GM23338 (cell line): ENCODE measurements around the gene DEXI. TPM values are rescaled to one million over a fixed set of nuclear protein-coding genes. Genes with fewer than 3 reads are reported as not detected.
A peak's percentile ranks its signal among the peaks of the same experiment; 100 is the strongest.

Source experiments
- ATAC-seq: fragments of 200-7000 bp; cut with Tn5 transposase; 3 replicates; pipeline ENCODE4 v1.9.1; 2020
- DNase-seq: peaks from one replicate; pipeline ENCODE4 v3.0.0-alpha.2; 2015; ENCODE audit warnings: low spot score
- H2AFZ ChIP-seq: fragments of 200-600 bp; sonication (generic); 2 replicates; pipeline ENCODE4 v1.8.0; 2016; ENCODE audit warnings: antibody characterized with exemption, mild to moderate bottlenecking, moderate library complexity
- H3F3A ChIP-seq: fragments of 200-600 bp; sonication (generic); replicated peaks from 2 replicates; pipeline ENCODE4 v1.8.0; 2017; ENCODE audit warnings: antibody characterized with exemption, mixed run types, low read depth
- H3K27ac ChIP-seq: fragments of 200-600 bp; sonication (generic); 2 replicates; pipeline ENCODE4 v1.6.1; 2016; ENCODE audit warnings: low read depth
- H3K27me3 ChIP-seq: fragments of 200-600 bp; sonication (generic); 2 replicates; pipeline ENCODE4 v1.8.0; 2016; ENCODE audit warnings: mild to moderate bottlenecking, mixed run types, moderate library complexity; ENCODE audit not compliant: insufficient read depth
- H3K36me3 ChIP-seq: fragments of 200-600 bp; sonication (generic); 2 replicates; pipeline ENCODE4 v1.8.0; 2016; ENCODE audit warnings: mild to moderate bottlenecking; ENCODE audit not compliant: insufficient read depth
- H3K4me1 ChIP-seq: fragments of 200-600 bp; sonication (generic); 2 replicates; pipeline ENCODE4 v1.8.0; 2016; ENCODE audit warnings: mild to moderate bottlenecking, moderate library complexity; ENCODE audit not compliant: insufficient read depth
- H3K4me2 ChIP-seq: fragments of 200-600 bp; sonication (generic); 2 replicates; pipeline ENCODE4 v1.7.1; 2017; ENCODE audit warnings: mixed run types
- H3K4me3 ChIP-seq: fragments of 200-600 bp; sonication (generic); 2 replicates; pipeline ENCODE4 v1.6.1; 2016; ENCODE audit warnings: mixed run types
- H3K79me2 ChIP-seq: fragments of 200-600 bp; sonication (generic); replicated peaks from 2 replicates; pipeline ENCODE4 v1.8.0; 2017; ENCODE audit warnings: mild to moderate bottlenecking; ENCODE audit not compliant: insufficient read depth
- H3K9me2 ChIP-seq: fragments of 200-600 bp; sonication (generic); 2 replicates; pipeline ENCODE4 v1.8.0; 2017; ENCODE audit not compliant: insufficient read depth
- H4K20me1 ChIP-seq: fragments of 200-600 bp; sonication (generic); replicated peaks from 2 replicates; pipeline ENCODE4 v1.8.0; 2017; ENCODE audit warnings: mild to moderate bottlenecking; ENCODE audit not compliant: insufficient read depth
- H3K27ac Mint-ChIP-seq: 2 replicates; pipeline ENCODE4 v1.8.0; 2020; ENCODE audit warnings: inconsistent platforms, mild to moderate bottlenecking, moderate library complexity, mixed read lengths
- H3K27me3 Mint-ChIP-seq: 3 replicates; pipeline ENCODE4 v1.8.0; 2022; ENCODE audit warnings: low read depth, mild to moderate bottlenecking, moderate library complexity, mixed read lengths, inconsistent platforms; ENCODE audit not compliant: insufficient read depth, poor library complexity
- H3K36me3 Mint-ChIP-seq: 3 replicates; pipeline ENCODE4 v1.8.0; 2021; ENCODE audit warnings: low read depth, mild to moderate bottlenecking, inconsistent platforms, moderate library complexity, mixed read lengths
- H3K4me1 Mint-ChIP-seq: 3 replicates; pipeline ENCODE4 v1.8.0; 2020; ENCODE audit warnings: mild to moderate bottlenecking, inconsistent platforms, mixed read lengths
- H3K4me3 Mint-ChIP-seq: 3 replicates; pipeline ENCODE4 v1.8.0; 2021; ENCODE audit warnings: moderate library complexity, mild to moderate bottlenecking, inconsistent platforms, mixed read lengths
- H3K9me3 Mint-ChIP-seq: 3 replicates; pipeline ENCODE4 v1.8.0; 2020; ENCODE audit warnings: moderate library complexity, mild to moderate bottlenecking, inconsistent platforms, mixed read lengths
- CREB1 ChIP-seq: fragments of 250-450 bp; sonication (Bioruptor Pico); IDR thresholded peaks from 2 replicates; pipeline ENCODE4 v1.5.0; 2020; ENCODE audit warnings: low read depth, mild to moderate bottlenecking, moderate library complexity
- CTCF ChIP-seq, 2 experiments: fragments of 200-600 bp in 1 of 2; sonication (generic) in 1 of 2; conservative IDR thresholded peaks; 2 replicates each; pipeline versions ENCODE4 v1.5.1 to v1.6.1; 2016 to 2017; ENCODE audit warnings: antibody characterized with exemption in 2 of 2, low read depth in 2 of 2, mild to moderate bottlenecking in 2 of 2, moderate library complexity in 1 of 2
- ETS1 ChIP-seq: IDR thresholded peaks from 2 replicates; pipeline ENCODE4 v1.6.1; 2016; ENCODE audit warnings: antibody characterized with exemption
- EZH2 ChIP-seq: fragments of 200-600 bp; sonication (generic); IDR thresholded peaks from one replicate; pipeline ENCODE4 v1.8.0; 2017; ENCODE audit warnings: antibody characterized with exemption, mild to moderate bottlenecking, low read depth; ENCODE audit not compliant: unreplicated experiment
- EZH2phosphoT487 ChIP-seq: fragments of 200-600 bp; sonication (generic); IDR thresholded peaks from one replicate; pipeline ENCODE4 v1.8.1; 2018; ENCODE audit warnings: antibody characterized with exemption; ENCODE audit not compliant: unreplicated experiment
- JUNB ChIP-seq: IDR thresholded peaks from one replicate; pipeline ENCODE4 v1.6.1; 2016; ENCODE audit warnings: antibody characterized with exemption; ENCODE audit not compliant: unreplicated experiment
- NANOG ChIP-seq: IDR thresholded peaks from 2 replicates; pipeline ENCODE4 v1.6.1; 2016; ENCODE audit warnings: antibody characterized with exemption, borderline replicate concordance
- POLR2AphosphoS5 ChIP-seq: IDR thresholded peaks from 2 replicates; pipeline ENCODE4 v1.6.1; 2016; ENCODE audit warnings: antibody characterized with exemption, low read depth
- REST ChIP-seq: IDR thresholded peaks from one replicate; pipeline ENCODE4 v1.6.1; 2018; ENCODE audit warnings: antibody characterized with exemption; ENCODE audit not compliant: unreplicated experiment
- STAT1 ChIP-seq: IDR thresholded peaks from one replicate; pipeline ENCODE4 v1.6.1; 2016; ENCODE audit warnings: antibody characterized with exemption; ENCODE audit not compliant: unreplicated experiment
- ZNF114 ChIP-seq: fragments of 250-450 bp; sonication (Bioruptor Pico); IDR thresholded peaks from 2 replicates; pipeline ENCODE4 v1.5.0; 2020; ENCODE audit warnings: mild to moderate bottlenecking, moderate library complexity
- ZNF331 ChIP-seq: fragments of 250-450 bp; sonication (Bioruptor Pico); IDR thresholded peaks from 2 replicates; pipeline ENCODE4 v1.5.0; 2020; ENCODE audit warnings: low read depth, mild to moderate bottlenecking, moderate library complexity
- ZNF462 ChIP-seq: fragments of 250-450 bp; sonication (Bioruptor Pico); IDR thresholded peaks from 2 replicates; pipeline ENCODE4 v1.5.0; 2020; ENCODE audit warnings: mild to moderate bottlenecking, moderate library complexity
- polyA plus RNA-seq: library from polyadenylated mRNA; unstranded; fragments of >200 nt; fragmentation: Nextera tagmentation; extraction: Ambion mirVana; gene quantifications from 2 replicates; pipeline ENCODE4 v1.2.1, GENCODE V29; 2016
- total RNA-seq: library from RNA; depleted of rRNA; stranded (reverse); fragments of >200 nt; shearing (Covaris generic); gene quantifications from 2 replicates; pipeline ENCODE4 v1.2.3, GENCODE V29; 2014

Gene DEXI
- total and polyA plus RNA-seq, 2 experiments from 2014 or later: 26.5 to 58.2 TPM

GRCh38 chr16:10918294-10919002, 23.8 kb downstream of the DEXI start:
- Mint-ChIP-seq H3K4me1 (peaks cover 2% of the 10 kb centered on the region; the same call in 1 of the 3 replicates), H3K9me3 (no peaks in the 10 kb centered on the region), H3K4me3 (no peak overlapping the region), H3K27me3 (peaks cover under 1% of the 10 kb centered on the region), H3K36me3 (no peaks in the 10 kb centered on the region), H3K27ac (no peak overlapping the region)
- no peaks in the 10 kb centered on the region for H3K79me2 ChIP-seq
- H3F3A ChIP-seq: no peaks in the 10 kb centered on the region
- H3K27me3 ChIP-seq: no peaks in the 10 kb centered on the region
- H3K36me3 ChIP-seq: no peaks in the 10 kb centered on the region
- TF ChIP-seq REST (no peak), NANOG (no peak), JUNB (no peak), STAT1 (no peak), ETS1 (no peak), ZNF114 (CRISPR knock-in tag) (no peak), ZNF462 (no peak), ZNF331 (CRISPR knock-in tag) (no peak), CTCF (conservative IDR thresholded peaks at IDR 0.05; ENCODE audit: low read depth in 2 of 2) (peak; percentile 86 to 98), EZH2 (no peak), CREB1 (peak; percentile 67), EZH2phosphoT487 (no peak), POLR2AphosphoS5 (no peak)
- H3K9me2 ChIP-seq: no peaks in the 10 kb centered on the region
- peak overlapping the region; percentile 31; the same call in 1 of the 2 replicates for H3K4me3 ChIP-seq
- no peaks in the 10 kb centered on the region; the same call in 1 of the 2 replicates for H3K4me1 ChIP-seq
- peak overlapping the region; percentile 69 for H3K4me2 ChIP-seq
- DNase-seq (peak; percentile 96), ATAC-seq (peak; percentile 95)
- no peak overlapping the region for H3K27ac ChIP-seq
- peak overlapping the region; percentile 96 for H2AFZ ChIP-seq
- H4K20me1 ChIP-seq: no peaks in the 10 kb centered on the region
